GM21619 (cell line): ENCODE measurements around the gene IRF4.

Source experiments
- ATAC-seq: cut with Tn5 transposase; IDR thresholded peaks from one replicate; pipeline ENCODE4 v1.9.1; 2021; ENCODE audit not compliant: unreplicated experiment

IRF4 gene

GRCh38 chr6:454148-454991, 62.8 kb downstream of the IRF4 start:
- no peak for ATAC-seq

GRCh38 chr6:455006-455585, 63.5 kb downstream of the IRF4 start:
- ATAC-seq = no peak

DNA sequence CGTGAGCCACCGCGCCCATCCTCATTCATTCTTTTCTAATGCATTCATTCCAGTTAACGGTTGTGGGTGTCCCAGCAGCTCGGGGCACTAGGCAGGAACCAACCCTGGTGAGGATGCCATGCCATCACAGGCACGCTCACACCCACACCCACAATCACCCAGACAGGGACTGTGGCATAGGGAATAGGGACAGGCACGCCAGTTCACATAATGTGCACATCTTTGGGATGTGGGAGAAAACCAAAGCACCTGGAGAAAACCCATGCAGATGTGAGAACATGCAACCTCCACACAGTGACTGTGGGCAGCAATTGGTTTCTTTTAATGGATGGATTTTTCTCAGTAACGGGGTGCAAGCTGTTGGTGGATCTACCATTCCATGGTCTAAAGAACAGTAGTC, 64.3 kb downstream of the IRF4 start:
- no peak for ATAC-seq

- no peak for ATAC-seq
These were observed 64.9 kb downstream of the IRF4 start for GRCh38 chr6:456358-456867.

DNA sequence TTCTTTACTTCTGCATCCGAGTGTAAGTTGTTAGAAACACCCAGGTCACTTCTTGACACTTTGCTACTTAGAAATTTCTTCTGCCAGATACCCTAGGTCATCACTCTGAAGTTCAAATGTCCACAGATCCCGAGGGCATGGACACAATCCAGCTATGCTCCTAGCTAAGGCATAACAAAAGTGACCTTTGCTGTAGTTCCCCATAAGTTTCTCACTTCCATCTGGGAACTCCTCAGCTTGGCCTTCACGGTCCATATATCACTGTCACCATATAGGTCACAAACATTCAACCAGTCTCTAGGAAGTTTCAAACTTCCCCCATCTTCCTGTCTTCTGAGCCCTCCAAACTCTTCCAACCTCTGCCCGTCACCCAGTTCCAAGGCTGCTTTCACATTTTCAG, 65.3 kb downstream of the IRF4 start:
- no peak for ATAC-seq
